HG03460 (cell line): Measurements from ENCODE around the gene ACSL5.
A peak's percentile ranks its signal among the peaks of the same experiment; 100 is the strongest.
"Not testable (repeated sequence)": the region's sequence is repeated elsewhere in the genome, so short reads cannot be mapped to it uniquely, and the experiment has no call there.

ENCODE experiments used
- ATAC-seq: cut with Tn5 transposase; IDR thresholded peaks from one replicate; pipeline ENCODE4 v1.9.1; 2021; ENCODE audit not compliant: unreplicated experiment

ACSL5 gene

GRCh38 chr10:112349521-112350085 is 24.3 kb upstream of the ACSL5 start:
- no peak for ATAC-seq

DNA sequence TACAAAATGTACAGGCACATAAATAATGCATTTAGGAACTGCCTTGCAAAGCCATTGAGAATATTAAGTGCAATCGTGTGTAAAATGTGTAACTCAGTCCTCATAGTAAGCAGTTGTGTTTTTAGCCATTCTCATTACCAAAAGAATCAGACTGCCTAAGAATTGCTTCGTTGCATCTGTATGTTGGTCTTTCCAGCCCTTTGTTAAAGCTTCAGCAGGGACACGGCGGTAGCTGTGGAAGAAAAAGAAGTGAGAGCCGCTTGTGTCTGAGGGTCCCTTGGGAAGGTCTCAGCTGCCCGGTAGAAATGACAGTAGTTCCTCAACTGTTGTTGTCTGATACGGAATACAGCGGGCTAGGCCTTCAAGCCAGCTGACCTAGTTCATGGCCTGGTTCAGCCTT is 22.8 kb upstream of the ACSL5 start:
- no peak for ATAC-seq

GRCh38 chr10:112352044-112352443 is 21.9 kb upstream of the ACSL5 start:
- no peak for ATAC-seq

DNA sequence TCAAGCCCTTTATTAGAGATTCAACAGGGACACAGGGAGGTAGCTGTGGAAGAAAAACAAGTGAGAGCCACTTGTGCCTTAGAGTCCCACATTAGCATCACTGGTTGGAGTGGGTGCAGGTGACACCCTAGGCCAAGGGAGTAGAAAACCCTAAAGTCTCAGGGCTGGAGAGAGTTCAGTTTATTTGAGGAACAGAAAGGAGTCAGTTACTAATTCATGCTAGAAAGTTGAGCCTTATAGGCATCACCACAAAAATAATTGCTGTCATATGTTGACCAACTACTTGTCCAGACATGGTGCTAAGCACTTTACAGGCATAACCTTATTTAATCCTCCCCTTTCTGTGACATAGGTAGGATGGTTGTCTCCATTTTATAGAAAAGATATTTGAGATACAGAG is 20.9 kb upstream of the ACSL5 start:
- ATAC-seq: no peak

GRCh38 chr10:112356686-112357085 is 17.2 kb upstream of the ACSL5 start:
- ATAC-seq: no peak

DNA sequence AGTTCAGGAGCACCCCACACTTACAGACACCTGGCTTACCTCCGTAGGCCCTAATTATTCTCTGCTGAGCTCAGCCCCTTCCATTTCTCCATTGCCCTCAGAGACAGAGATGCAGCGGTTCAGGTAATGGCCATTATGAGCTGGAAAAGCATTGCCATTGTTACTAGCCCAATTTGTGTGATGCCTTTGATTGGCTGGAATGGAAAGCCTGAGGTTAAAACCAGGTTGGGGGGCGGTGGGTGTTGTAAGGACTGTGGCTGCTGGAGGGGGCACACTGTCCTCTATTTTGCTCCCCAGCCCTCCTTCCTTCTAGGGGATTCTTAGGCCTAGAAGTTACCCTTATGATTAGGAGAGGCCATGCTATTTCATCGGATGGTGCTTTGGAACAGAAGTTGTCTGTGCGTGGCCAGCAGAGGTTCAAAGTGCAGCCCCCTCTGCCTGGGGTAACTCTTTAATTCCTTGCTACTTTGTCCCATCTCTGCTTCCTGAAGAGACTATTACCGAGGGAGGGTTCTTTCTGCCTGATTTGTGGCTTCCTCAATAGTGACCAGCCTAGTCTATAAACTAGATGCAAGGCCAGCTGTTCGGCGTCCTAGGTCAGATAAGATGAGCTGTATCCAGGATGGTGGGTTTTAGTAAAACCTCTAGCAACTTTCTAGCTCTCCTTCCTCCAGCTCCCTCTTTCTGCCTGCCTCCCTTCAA is 14.2 kb upstream of the ACSL5 start:
- no peak for ATAC-seq

DNA sequence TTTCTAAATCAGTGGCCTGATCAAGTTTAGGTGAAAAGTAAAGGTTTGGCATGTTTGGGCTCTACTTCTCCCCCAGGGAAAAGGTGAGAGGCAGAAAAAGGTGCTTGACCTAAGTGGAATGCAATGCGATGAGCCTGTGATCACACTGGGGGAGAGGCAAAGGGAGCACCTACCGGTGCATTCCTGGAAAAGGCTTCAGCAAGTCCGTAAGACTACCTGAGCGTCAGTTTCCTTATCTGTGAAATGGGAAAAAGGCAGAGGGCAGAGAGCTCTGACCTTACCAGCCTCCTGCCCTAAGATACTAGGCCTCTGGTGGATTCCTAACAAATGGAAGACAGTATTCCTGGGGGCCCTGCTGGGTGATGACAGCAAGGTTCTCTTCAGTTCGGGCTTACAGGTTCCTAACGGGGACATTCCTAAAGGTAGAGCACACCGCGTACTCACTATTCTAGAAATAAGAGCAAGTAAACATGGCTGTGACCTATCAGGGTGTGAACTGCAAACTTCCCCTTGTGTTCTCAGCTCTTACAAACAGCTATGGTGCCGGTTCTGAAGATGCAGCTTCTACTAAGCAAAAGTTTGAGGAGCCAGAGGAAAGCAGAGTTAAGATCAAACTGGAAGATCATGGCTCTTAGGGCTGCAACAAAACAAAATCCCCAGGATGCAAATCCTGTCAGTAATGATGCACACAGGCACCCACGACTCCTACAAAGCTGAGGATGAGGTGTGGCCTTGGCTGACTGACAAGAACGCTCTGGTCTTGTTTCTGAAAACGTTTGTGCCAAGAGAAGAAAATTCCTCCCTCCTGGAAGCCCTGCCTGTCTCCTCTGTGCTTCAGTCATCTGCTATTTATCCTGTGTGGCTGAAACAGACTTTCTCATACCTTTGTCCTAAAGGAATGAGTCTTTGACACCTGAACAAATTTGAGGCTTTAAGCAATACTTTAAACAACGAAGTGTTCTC is 13.3 kb upstream of the ACSL5 start:
- ATAC-seq: no peak

GRCh38 chr10:112361951-112362751 is 11.8 kb upstream of the ACSL5 start:
- no peak for ATAC-seq

- ATAC-seq: no peak
Measured at GRCh38 chr10:112362833-112363232, 11.1 kb upstream of the ACSL5 start.

DNA sequence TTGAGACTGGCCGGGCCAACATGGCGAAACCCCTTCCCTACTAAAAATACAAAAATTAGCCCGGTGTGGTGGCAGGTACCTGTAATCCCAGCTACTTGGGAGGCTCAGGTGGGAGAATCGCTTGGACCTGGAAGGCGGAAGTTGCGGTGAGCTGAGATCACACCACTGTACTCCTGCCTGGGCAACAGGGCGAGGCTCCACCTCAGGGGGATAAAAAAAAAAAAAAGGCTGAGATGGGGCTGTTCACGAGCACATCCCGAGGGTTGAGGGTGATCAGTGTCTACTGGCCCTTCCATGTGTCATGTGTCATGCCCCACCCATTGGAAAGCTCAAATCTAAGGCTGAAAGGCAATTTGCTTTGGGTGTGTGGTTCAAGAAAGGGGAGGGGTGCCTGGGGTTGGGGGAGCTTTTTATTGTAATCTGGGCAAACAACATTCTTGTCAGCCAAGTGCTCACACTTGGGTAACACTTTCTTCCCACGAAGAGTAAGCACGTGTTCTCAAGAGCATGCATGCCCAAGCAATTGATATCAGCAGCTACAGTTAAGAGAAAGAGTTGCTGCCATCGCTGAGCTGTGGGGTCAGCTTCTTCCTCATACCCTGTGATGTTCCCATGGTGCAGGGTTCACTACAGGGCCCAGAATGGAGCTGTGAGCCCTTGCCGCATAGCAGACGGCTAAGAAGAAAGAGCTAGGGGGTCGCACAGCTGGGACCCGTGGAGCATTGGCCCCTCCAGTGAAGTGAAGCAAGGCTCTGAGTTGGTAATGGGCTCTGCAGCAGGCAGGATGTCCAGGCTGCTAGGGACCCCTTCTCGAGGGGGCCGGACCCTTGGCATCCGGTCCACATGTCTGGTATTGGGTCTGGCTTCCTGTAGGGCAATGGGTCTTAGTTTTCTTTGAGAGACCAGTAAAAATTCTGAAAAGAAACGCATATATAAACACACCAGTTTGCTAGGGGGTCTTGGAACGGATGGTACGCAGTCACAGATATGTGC is 9.9 kb upstream of the ACSL5 start:
- no peak for ATAC-seq

DNA sequence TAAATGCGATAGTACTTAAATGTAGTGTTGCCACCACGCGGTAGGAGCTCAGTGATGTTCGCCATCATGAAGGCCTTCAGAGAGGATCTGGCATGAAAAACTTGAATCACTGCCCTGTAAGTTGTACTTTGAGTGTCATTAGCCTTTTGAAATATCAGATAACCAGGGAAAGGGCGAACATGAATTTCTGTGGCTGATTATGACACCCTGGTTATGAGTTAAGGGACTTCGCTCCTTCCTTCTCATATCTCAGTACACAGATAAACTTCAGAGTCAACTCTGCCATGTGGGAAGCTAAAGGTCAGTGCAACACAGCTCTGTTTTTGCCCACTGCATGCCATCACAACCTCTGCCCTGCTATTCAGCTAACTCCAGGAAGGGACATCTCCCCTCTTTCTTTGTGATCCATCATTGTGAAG is 8.9 kb upstream of the ACSL5 start:
- no peak for ATAC-seq

- no peak for ATAC-seq
Measured at GRCh38 chr10:112365451-112365850, 8.5 kb upstream of the ACSL5 start.

GRCh38 chr10:112366992-112367391 is 6.9 kb upstream of the ACSL5 start:
- no peak for ATAC-seq

DNA sequence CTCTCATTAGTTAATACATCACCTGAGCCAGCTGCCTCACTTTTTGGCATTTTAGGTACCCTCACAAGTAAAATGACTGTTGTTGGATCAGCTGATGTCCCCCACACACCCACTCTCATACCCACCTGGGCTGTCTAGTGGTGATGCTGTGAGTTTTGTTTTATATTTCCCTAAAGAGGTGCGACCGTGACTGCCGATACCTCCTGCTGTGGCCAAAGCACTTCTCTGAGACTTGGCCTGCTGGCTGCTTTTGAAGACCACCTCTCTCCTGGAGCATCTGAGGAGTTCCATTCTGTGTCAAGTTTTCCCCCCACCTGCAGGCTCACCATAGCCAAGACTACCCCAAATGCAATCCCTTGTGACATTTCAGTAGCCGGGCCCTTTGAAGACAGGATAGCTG is 6.4 kb upstream of the ACSL5 start:
- no peak for ATAC-seq

GRCh38 chr10:112369495-112370423 is 4.2 kb upstream of the ACSL5 start:
- ATAC-seq: peak; percentile 96

- no peak for ATAC-seq
Measured at GRCh38 chr10:112370424-112370819, 3.5 kb upstream of the ACSL5 start.

DNA sequence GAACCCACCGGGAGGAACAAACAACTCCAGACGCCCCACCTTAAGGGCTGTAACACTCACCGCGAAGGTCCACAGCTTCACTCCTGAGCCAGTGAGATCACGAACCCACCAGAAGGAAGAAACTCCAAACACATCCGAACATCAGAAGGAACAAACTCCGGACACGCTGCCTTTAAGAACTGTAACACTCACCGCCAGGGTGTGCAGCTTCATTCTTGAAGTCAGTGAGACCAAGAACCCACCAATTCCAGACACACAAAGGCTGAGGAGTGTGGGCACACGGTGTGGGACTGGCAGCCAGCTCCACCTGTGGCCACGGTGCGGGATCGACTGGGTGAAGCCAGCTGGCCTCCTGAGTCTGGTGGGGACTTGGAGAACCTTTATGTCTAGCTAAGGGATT is 2.6 kb upstream of the ACSL5 start:
- not testable (repeated sequence) for ATAC-seq

DNA sequence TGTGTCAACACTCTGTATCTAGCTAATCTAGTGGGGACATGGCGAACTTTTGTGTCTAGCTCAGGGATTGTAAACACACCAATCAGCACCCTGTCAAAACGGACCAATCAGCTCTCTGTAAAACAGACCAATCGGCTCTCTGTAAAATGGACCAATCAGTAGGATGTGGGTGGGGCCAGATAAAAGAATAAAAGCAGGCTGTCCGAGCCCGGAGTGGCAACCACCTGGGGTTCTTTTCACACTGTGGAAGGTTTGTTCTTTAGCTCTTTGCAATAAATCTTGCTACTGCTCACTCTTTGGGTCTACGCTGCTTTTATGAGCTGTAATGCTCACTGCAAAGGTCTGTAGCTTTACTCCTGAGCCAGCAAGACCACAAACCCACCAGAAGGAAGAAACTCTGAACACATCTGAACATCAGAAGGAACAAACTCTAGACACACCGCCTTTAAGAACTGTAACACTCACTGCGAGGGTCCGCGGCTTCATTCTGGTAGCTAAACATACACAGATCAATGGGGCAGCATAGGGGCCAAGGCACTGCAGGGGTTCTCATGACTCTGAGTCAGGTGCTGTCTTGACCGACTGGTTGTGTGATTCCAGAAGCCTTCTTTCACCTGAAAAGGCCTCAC is 1.6 kb upstream of the ACSL5 start:
- not testable (repeated sequence) for ATAC-seq
